Keratinocyte (primary cell): ENCODE measurements around the gene RIT2. TPM values are rescaled to one million over a fixed set of nuclear protein-coding genes. Genes with fewer than 3 reads are reported as not detected.

Experiments used
- DNase-seq: peaks from one replicate; pipeline ENCODE4 v3.0.0-alpha.2; 2011; ENCODE audit warnings: low read depth, missing footprints, low spot score
- FAIRE-seq: peaks from 2 replicates; lab custom pipeline; 2011; peaks lifted over from hg19 to GRCh38; lab: Jason Lieb, UNC
- H2AFZ ChIP-seq: 2 replicates; pipeline ENCODE4 v1.6.0; 2012; ENCODE audit warnings: low read length, control low read depth, inconsistent platforms; ENCODE audit not compliant: control insufficient read depth
- H3K27ac ChIP-seq: 2 replicates; pipeline ENCODE4 v1.5.1; 2011; ENCODE audit warnings: low read length; ENCODE audit not compliant: control insufficient read depth, insufficient read depth
- H3K27me3 ChIP-seq: 3 replicates; pipeline ENCODE4 v1.6.0; 2011; ENCODE audit warnings: low read length; ENCODE audit not compliant: control insufficient read depth, insufficient read depth; ENCODE audit errors: extremely low read depth
- H3K36me3 ChIP-seq, 2 experiments: 2 replicates in 1 of 2; 3 replicates in 1 of 2; pipeline ENCODE4 v1.5.1; 2011; ENCODE audit warnings: low read length in 2 of 2, mild to moderate bottlenecking in 1 of 2; ENCODE audit not compliant: control insufficient read depth in 2 of 2, insufficient read depth in 2 of 2; ENCODE audit errors: extremely low read depth in 1 of 2
- H3K4me1 ChIP-seq: 3 replicates; pipeline ENCODE4 v1.5.1; 2011; ENCODE audit warnings: low read length; ENCODE audit not compliant: control insufficient read depth, insufficient read depth; ENCODE audit errors: extremely low read depth
- H3K4me2 ChIP-seq: 3 replicates; pipeline ENCODE4 v1.6.0; 2011; ENCODE audit warnings: low read depth, low read length; ENCODE audit not compliant: control insufficient read depth, insufficient read depth; ENCODE audit errors: extremely low read depth
- H3K4me3 ChIP-seq, 3 experiments: fragments of 200-600 bp in 1 of 3; sonication (generic) in 1 of 3; 2 replicates in 2 of 3; 3 replicates in 1 of 3; pipeline ENCODE4 v1.5.1; 2011 to 2016; ENCODE audit warnings: low read length in 3 of 3, mild to moderate bottlenecking in 3 of 3, control low read depth in 2 of 3, inconsistent platforms in 1 of 3, low read depth in 1 of 3, mixed read lengths in 1 of 3, mixed run types in 1 of 3, moderate library complexity in 1 of 3; ENCODE audit not compliant: control insufficient read depth in 2 of 3, insufficient read depth in 2 of 3; ENCODE audit errors: extremely low read depth in 1 of 3
- H3K79me2 ChIP-seq: 2 replicates; pipeline ENCODE4 v1.6.0; 2012; ENCODE audit warnings: low read length; ENCODE audit not compliant: control insufficient read depth, insufficient read depth
- H3K9ac ChIP-seq: 3 replicates; pipeline ENCODE4 v1.6.0; 2011; ENCODE audit warnings: low read length; ENCODE audit not compliant: control insufficient read depth, insufficient read depth; ENCODE audit errors: extremely low read depth
- H3K9me1 ChIP-seq: 3 replicates; pipeline ENCODE4 v1.6.0; 2011; ENCODE audit warnings: low read length; ENCODE audit not compliant: control insufficient read depth, insufficient read depth; ENCODE audit errors: extremely low read depth
- H3K9me3 ChIP-seq: 2 replicates; pipeline ENCODE4 v1.5.1; 2012; ENCODE audit warnings: low read depth, low read length; ENCODE audit not compliant: control insufficient read depth
- H4K20me1 ChIP-seq: 3 replicates; pipeline ENCODE4 v1.6.0; 2011; ENCODE audit warnings: low read length; ENCODE audit not compliant: control insufficient read depth, insufficient read depth; ENCODE audit errors: extremely low read depth
- EZH2 ChIP-seq: IDR thresholded peaks from one replicate; pipeline ENCODE4 v1.6.1; 2012; ENCODE audit warnings: inconsistent platforms, mild to moderate bottlenecking, low read length, moderate library complexity
- dilution Hi-C: fragments of 300-500 bp; cut with MboI; formaldehyde crosslinking; loops from one replicate; pipeline ENCODE4 v1.7.0; 2020; ENCODE audit warnings: low sequenced_read_pairs; ENCODE audit not compliant: extremely low pct_ligation_motif_present
- polyA plus RNA-seq, 5 experiments: library from polyadenylated mRNA; depleted of rRNA in 3 of 5; stranded (reverse) in 3 of 5; stranded (forward) in 1 of 5; unstranded in 1 of 5; fragments of >200 nt; gene quantifications; 1 replicate in 1 of 5; 2 replicates in 3 of 5; 3 replicates in 1 of 5; pipeline versions ENCODE4 v1.2.1 to v1.2.3, GENCODE V29; 2011 to 2012; ENCODE audit warnings: missing spikeins in 2 of 5, low read depth in 1 of 5, low replicate concordance in 1 of 5
- TF ChIP-seq, protein P1 (sequence below), 3 experiments: IDR thresholded peaks in 1 of 3; conservative IDR thresholded peaks in 1 of 3; optimal IDR thresholded peaks in 1 of 3; 2 replicates in 2 of 3; 3 replicates in 1 of 3; pipeline versions ENCODE3 to v1.5.1; 2011; ENCODE audit warnings: low read length in 3 of 3, mild to moderate bottlenecking in 3 of 3, moderate library complexity in 2 of 3, control low read depth in 1 of 3, inconsistent platforms in 1 of 3; ENCODE audit not compliant: insufficient read depth in 2 of 3; ENCODE audit errors: extremely low read depth in 1 of 3

The RIT2 gene
- polyA plus RNA-seq, 1 donor (not counting 4 experiments of a cell fraction or from before 2014, with no cell fraction given): not detected

DNA sequence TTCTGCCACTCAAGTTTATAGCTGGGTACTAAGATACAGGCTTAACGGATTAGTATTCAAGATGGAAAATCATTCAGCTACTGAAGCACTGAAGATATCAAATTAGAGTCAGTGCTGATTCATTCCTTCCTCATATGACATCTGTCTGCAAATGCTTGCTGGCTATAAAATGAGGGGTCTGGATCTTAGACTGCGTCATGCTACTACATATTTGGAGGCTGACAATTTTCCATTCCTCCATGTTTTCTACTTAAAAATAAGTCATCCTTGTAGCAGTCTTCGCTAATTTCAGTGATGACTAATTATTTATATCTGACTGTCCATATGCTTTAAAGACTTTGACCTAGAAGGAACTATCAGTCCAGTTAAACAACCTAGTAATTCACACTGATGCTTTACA lies 233.4 kb downstream of the RIT2 start:
- Histone ChIP-seq H4K20me1 (no peaks in the 10 kb centered on the region), H3K9me3 (no peaks in the 10 kb centered on the region), H2AFZ (no peak overlapping the region), H3K27ac (no peak overlapping the region), H3K9ac (no peak overlapping the region), H3K4me3 (no peak overlapping the region), H3K9me1 (no peaks in the 10 kb centered on the region), H3K4me1 (no peaks in the 10 kb centered on the region), H3K36me3 (no peaks in the 10 kb centered on the region), H3K4me2 (no peak overlapping the region), H3K79me2 (no peaks in the 10 kb centered on the region), H3K27me3 (no peaks in the 10 kb centered on the region)
- no peak for DNase-seq
- no peak for FAIRE-seq
- dilution Hi-C loops: no loop called here
- TF ChIP-seq, protein P1, sequence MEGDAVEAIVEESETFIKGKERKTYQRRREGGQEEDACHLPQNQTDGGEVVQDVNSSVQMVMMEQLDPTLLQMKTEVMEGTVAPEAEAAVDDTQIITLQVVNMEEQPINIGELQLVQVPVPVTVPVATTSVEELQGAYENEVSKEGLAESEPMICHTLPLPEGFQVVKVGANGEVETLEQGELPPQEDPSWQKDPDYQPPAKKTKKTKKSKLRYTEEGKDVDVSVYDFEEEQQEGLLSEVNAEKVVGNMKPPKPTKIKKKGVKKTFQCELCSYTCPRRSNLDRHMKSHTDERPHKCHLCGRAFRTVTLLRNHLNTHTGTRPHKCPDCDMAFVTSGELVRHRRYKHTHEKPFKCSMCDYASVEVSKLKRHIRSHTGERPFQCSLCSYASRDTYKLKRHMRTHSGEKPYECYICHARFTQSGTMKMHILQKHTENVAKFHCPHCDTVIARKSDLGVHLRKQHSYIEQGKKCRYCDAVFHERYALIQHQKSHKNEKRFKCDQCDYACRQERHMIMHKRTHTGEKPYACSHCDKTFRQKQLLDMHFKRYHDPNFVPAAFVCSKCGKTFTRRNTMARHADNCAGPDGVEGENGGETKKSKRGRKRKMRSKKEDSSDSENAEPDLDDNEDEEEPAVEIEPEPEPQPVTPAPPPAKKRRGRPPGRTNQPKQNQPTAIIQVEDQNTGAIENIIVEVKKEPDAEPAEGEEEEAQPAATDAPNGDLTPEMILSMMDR (optimal IDR thresholded peaks at IDR 0.05 in 1 of 3, IDR thresholded peaks at IDR 0.05 in 1 of 3, conservative IDR thresholded peaks at IDR 0.05 in 1 of 3; ENCODE audit: extremely low read depth in 1 of 3, insufficient read depth in 2 of 3, low read length in 3 of 3): no peak
- no peak for TF ChIP-seq EZH2

DNA sequence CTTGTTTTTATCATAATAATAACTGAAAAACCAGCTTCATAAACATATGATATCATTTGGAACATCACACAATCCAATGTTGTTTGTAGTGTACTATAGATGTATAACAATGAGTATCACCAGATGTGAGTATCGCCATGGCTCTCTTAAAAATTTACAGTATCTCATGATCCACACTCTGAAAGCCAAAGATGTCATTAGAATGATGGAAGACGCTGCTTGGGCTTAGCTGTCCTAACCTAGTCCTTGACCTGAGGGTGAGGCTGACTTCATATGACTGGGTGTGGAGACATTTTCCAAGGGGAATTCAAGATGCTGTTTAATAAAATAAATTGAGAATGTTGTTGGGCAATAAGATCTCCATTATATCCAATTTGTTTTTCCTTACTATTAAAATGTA lies 242.6 kb downstream of the RIT2 start:
- Histone ChIP-seq H3K4me3 (no peak overlapping the region), H3K9me1 (no peaks in the 10 kb centered on the region), H3K27me3 (no peaks in the 10 kb centered on the region), H4K20me1 (no peaks in the 10 kb centered on the region), H3K4me1 (no peaks in the 10 kb centered on the region), H3K4me2 (no peak overlapping the region), H2AFZ (no peak overlapping the region), H3K9ac (no peak overlapping the region), H3K9me3 (no peaks in the 10 kb centered on the region), H3K27ac (no peak overlapping the region), H3K79me2 (no peaks in the 10 kb centered on the region), H3K36me3 (no peaks in the 10 kb centered on the region)
- TF ChIP-seq, protein P1 (optimal IDR thresholded peaks at IDR 0.05 in 1 of 3, IDR thresholded peaks at IDR 0.05 in 1 of 3, conservative IDR thresholded peaks at IDR 0.05 in 1 of 3; ENCODE audit: extremely low read depth in 1 of 3, insufficient read depth in 2 of 3, low read length in 3 of 3): no peak
- TF ChIP-seq EZH2: no peak
- FAIRE-seq (no peak), DNase-seq (no peak)
- dilution Hi-C loops: no loop called here
